CD4-positive, CD25-positive, alpha-beta regulatory T cell (primary cell): ENCODE measurements around the gene CASQ2. TPM values are rescaled to one million over a fixed set of nuclear protein-coding genes. Genes with fewer than 3 reads are reported as not detected.

ENCODE experiments used
- ATAC-seq, 2 donors: fragments of 150-1000 bp; cut with Tn5 transposase; one replicate each; pipeline ENCODE4 v1.10.0; 2021; ENCODE audit warnings: low read depth in 2 of 2, moderate number of reproducible peaks in 2 of 2, moderate library complexity in 1 of 2
- DNase-seq, 3 donors: peaks; one replicate each; pipeline versions ENCODE4 v3.0.0 to v3.0.0-alpha.2; 2012 to 2022; ENCODE audit warnings: mixed read lengths in 1 of 3
- H3K27ac ChIP-seq: one replicate; pipeline ENCODE4 v1.7.0; 2013; ENCODE audit warnings: mild to moderate bottlenecking, low read length; ENCODE audit not compliant: insufficient read depth, poor library complexity, severe bottlenecking
- H3K27me3 ChIP-seq: one replicate; pipeline ENCODE4 v1.7.0; 2013; ENCODE audit warnings: low read length; ENCODE audit not compliant: control insufficient read depth, insufficient read depth
- H3K36me3 ChIP-seq: one replicate; pipeline ENCODE4 v1.7.0; 2013; ENCODE audit warnings: mild to moderate bottlenecking, low read length, moderate library complexity; ENCODE audit not compliant: control insufficient read depth, insufficient read depth
- H3K4me1 ChIP-seq: 2 replicates; pipeline ENCODE4 v1.7.0; 2013; ENCODE audit warnings: mild to moderate bottlenecking, low read length; ENCODE audit not compliant: insufficient read depth, control insufficient read depth, poor library complexity, severe bottlenecking
- H3K4me3 ChIP-seq: one replicate; pipeline ENCODE4 v1.7.0; 2013; ENCODE audit warnings: low read depth, mild to moderate bottlenecking, low read length, moderate library complexity
- H3K9me3 ChIP-seq, 2 experiments: 1 replicate in 1 of 2; 2 replicates in 1 of 2; pipeline ENCODE4 v1.7.0; 2013; ENCODE audit warnings: low read length in 2 of 2, mild to moderate bottlenecking in 1 of 2, moderate library complexity in 1 of 2; ENCODE audit not compliant: control insufficient read depth in 2 of 2
- H3K27ac Mint-ChIP-seq, 3 donors: one replicate each; pipeline ENCODE4 v1.8.0; 2020 to 2022; ENCODE audit warnings: mild to moderate bottlenecking in 3 of 3, mixed read lengths in 3 of 3, moderate library complexity in 2 of 3
- H3K27me3 Mint-ChIP-seq: one replicate; pipeline ENCODE4 v1.8.0; 2022; ENCODE audit warnings: mild to moderate bottlenecking, mixed read lengths
- H3K36me3 Mint-ChIP-seq: one replicate; pipeline ENCODE4 v1.8.0; 2020; ENCODE audit warnings: mixed read lengths
- H3K4me1 Mint-ChIP-seq, 4 donors: one replicate each; pipeline ENCODE4 v1.8.0; 2020 to 2022; ENCODE audit warnings: mixed read lengths in 4 of 4, mild to moderate bottlenecking in 1 of 4
- H3K4me3 Mint-ChIP-seq, 4 donors: one replicate each; pipeline ENCODE4 v1.8.0; 2020 to 2022; ENCODE audit warnings: mild to moderate bottlenecking in 4 of 4, mixed read lengths in 4 of 4, moderate library complexity in 3 of 4
- H3K9me3 Mint-ChIP-seq, 7 donors: one replicate each; pipeline ENCODE4 v1.8.0; 2020 to 2022; ENCODE audit warnings: mixed read lengths in 7 of 7, mild to moderate bottlenecking in 3 of 7, moderate library complexity in 2 of 7
- polyA plus RNA-seq, 4 donors: library from polyadenylated mRNA; unstranded; fragments of 300-500 nt; fragmentation: Illumina TruSeq; gene quantifications; one replicate each; pipeline ENCODE4 v1.2.3, GENCODE V29; 2021
- total RNA-seq: library from RNA; stranded (reverse); gene quantifications from one replicate; pipeline ENCODE4 v1.2.3, GENCODE V29; 2022

CASQ2 gene
- total and polyA plus RNA-seq, 5 donors from 2014 or later = not detected

DNA sequence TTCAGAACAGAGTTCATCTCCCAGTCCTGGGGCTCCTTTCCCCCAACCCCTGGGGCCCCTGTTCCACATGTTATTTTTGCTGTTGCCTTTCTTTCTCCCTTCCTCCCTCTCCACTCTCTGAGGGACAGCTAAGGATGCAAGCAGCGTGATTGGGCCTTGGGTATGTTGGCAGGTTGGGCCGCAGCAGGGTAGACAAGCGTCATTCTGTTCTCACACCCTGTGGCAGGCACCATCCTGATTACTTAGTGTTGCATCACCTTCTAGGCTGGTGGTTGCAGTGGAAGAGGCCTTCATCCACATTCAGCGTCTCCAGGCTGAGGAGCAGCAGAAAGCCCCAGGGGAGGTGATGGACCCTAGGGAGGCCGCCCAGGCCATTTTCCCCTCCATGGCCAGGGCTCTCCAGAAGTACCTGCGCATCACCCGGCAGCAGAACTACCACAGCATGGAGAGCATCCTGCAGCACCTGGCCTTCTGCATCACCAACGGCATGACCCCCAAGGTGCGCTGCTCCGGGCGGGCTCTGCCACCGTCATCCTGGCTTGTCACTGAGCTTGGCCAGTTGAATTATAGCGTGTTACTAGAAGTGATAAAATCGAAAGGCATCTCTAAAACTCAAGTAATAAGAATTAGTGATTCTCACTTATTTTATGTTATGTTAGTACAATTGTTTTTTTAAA lies 83.3 kb downstream of the CASQ2 start:
- Histone ChIP-seq H3K4me3 (no peak overlapping the region), H3K27ac (no peak overlapping the region), H3K36me3 (peaks cover 3% of the 10 kb centered on the region), H3K9me3 (no peaks in the 10 kb centered on the region), H3K27me3 (no peaks in the 10 kb centered on the region), H3K4me1 (no peaks in the 10 kb centered on the region)
- H3K4me1 Mint-ChIP-seq = peaks cover 0 to 13% (median 0%) of the 10 kb centered on the region in 4 donors
- peaks cover 0 to 1% (median 0%) of the 10 kb centered on the region in 7 donors for H3K9me3 Mint-ChIP-seq
- ATAC-seq (no peak), DNase-seq (no peak)
- no peak overlapping the region for H3K4me3 Mint-ChIP-seq
- no peaks in the 10 kb centered on the region for H3K27me3 Mint-ChIP-seq
- no peak overlapping the region for H3K27ac Mint-ChIP-seq
- peaks cover 3% of the 10 kb centered on the region for H3K36me3 Mint-ChIP-seq

DNA sequence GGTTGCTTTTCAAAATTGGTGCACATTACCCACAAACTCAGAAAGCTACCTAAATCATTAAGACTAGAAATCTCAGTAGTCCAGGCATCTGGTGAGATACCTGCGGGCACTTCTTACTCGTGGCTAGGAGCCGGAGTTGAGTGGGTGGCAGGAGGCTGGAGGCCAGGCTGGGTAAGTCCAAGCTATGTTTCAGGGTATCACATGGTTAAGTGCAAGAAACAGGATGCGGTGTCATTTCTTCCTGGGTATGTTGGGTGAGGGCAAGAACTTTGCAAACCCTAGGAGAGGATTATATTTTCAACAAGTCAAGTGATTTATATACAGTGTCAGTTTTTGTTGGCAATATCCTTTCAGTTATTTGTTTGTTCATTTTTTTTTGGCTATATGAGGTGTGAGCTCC lies 85.7 kb downstream of the CASQ2 start:
- Mint-ChIP-seq H3K27ac (peak overlapping the region in 1 of 3 donors; percentile 48), H3K4me3 (no peak overlapping the region), H3K9me3 (peaks cover 0 to 1% (median 0%) of the 10 kb centered on the region in 7 donors), H3K36me3 (peaks cover 3% of the 10 kb centered on the region), H3K27me3 (no peaks in the 10 kb centered on the region), H3K4me1 (peaks cover 0 to 17% (median 0%) of the 10 kb centered on the region in 4 donors)
- Histone ChIP-seq H3K9me3 (no peaks in the 10 kb centered on the region), H3K27ac (no peak overlapping the region), H3K36me3 (peaks cover 3% of the 10 kb centered on the region), H3K4me1 (no peaks in the 10 kb centered on the region), H3K4me3 (no peak overlapping the region), H3K27me3 (no peaks in the 10 kb centered on the region)
- DNase-seq (peak in 1 of 3 donors; percentile 29), ATAC-seq (no peak)

GRCh38 chr1:115680730-115681111 lies 87.8 kb downstream of the CASQ2 start:
- H3K27ac ChIP-seq = no peak overlapping the region
- H3K4me1 Mint-ChIP-seq = peaks cover 0 to 21% (median 0%) of the 10 kb centered on the region in 4 donors
- DNase-seq = no peak
- H3K9me3 ChIP-seq = no peaks in the 10 kb centered on the region
- H3K27me3 Mint-ChIP-seq = no peaks in the 10 kb centered on the region
- peaks cover 3% of the 10 kb centered on the region for H3K36me3 Mint-ChIP-seq
- no peak overlapping the region for H3K4me3 Mint-ChIP-seq
- H3K4me1 ChIP-seq = no peaks in the 10 kb centered on the region
- H3K27me3 ChIP-seq = no peaks in the 10 kb centered on the region
- no peak for ATAC-seq
- H3K36me3 ChIP-seq = peaks cover 2% of the 10 kb centered on the region
- no peak overlapping the region for H3K4me3 ChIP-seq
- H3K27ac Mint-ChIP-seq = no peak overlapping the region
- peaks cover 0 to 1% (median 0%) of the 10 kb centered on the region in 7 donors for H3K9me3 Mint-ChIP-seq

DNA sequence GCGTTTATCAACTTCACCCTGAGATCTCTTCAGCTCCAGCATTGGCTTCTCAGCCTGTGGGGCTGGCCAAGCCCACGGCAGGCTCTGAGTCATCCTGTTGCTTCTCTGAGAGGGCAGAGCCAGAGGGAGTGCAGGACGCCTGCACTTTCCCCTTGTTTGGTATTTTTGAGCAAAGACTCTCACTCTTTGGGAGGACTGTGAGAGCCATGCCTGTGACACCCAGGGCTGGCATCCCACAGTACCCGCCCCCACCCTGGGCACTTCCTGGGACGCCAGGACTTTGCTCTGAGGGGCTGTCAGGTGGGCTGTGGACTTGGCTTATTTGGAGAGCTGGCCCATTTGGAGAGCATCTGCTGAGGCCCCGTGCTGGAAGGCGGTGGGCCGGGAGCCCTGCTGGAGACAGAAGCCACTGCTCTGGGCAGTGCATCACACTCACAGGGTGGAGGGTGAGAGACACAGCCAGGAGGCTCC lies 89.3 kb downstream of the CASQ2 start:
- Histone ChIP-seq H3K9me3 (no peaks in the 10 kb centered on the region), H3K4me1 (no peaks in the 10 kb centered on the region), H3K27me3 (no peaks in the 10 kb centered on the region), H3K4me3 (no peak overlapping the region), H3K36me3 (no peaks in the 10 kb centered on the region), H3K27ac (no peak overlapping the region)
- Mint-ChIP-seq H3K27me3 (no peaks in the 10 kb centered on the region), H3K27ac (no peak overlapping the region), H3K4me1 (peaks cover 0 to 21% (median 0%) of the 10 kb centered on the region in 4 donors), H3K9me3 (peaks cover 0 to 1% (median 0%) of the 10 kb centered on the region in 7 donors), H3K4me3 (no peak overlapping the region), H3K36me3 (peaks cover 3% of the 10 kb centered on the region)
- no peak for ATAC-seq
- no peak for DNase-seq

DNA sequence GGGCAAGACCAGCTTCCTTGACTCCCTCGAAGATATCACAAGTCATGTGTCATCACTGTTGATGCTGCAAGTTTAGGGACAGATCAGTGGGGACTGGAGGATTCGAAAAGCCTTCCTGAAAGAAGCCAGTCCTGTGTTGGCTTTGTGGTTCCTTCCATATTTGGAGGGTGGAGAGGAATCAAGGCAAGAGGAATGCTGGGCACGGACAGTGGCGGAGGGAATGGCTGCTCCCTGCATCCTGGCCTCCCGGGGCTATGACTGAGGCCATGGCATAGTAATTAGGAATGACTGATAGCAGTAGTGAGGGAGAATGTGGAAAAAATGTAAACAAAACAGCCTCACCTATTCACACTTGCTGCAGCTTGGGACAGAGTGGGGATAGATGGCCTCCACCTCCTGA lies 90.4 kb downstream of the CASQ2 start:
- no peaks in the 10 kb centered on the region for H3K36me3 ChIP-seq
- no peaks in the 10 kb centered on the region for H3K27me3 ChIP-seq
- no peak overlapping the region for H3K27ac ChIP-seq
- Mint-ChIP-seq H3K27ac (no peak overlapping the region), H3K4me1 (peaks cover 0 to 16% (median 0%) of the 10 kb centered on the region in 4 donors), H3K4me3 (no peak overlapping the region), H3K9me3 (no peaks in the 10 kb centered on the region), H3K36me3 (no peaks in the 10 kb centered on the region), H3K27me3 (no peaks in the 10 kb centered on the region)
- H3K4me1 ChIP-seq = no peaks in the 10 kb centered on the region
- H3K4me3 ChIP-seq = no peak overlapping the region
- DNase-seq (no peak), ATAC-seq (no peak)
- no peaks in the 10 kb centered on the region for H3K9me3 ChIP-seq

DNA sequence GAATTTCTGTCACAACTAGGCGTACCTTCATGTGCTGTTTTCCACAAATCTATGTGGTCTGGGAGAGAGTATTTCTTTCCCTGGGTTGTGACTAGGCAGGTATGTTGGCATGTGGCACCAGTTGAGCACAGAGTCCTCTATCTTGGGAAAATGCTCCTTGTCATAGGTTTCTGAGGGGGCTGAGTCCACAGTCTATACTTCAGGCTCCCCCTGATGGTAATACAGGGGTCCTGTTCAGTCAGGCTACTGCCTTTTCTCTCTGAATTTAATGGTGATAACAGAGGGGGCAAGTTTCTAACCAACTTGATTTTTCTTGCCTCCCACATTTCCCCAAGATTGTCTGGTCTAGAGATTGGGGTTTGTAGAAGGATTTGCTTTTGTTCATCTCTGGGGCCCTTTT lies 90.9 kb downstream of the CASQ2 start:
- Histone ChIP-seq H3K27ac (no peak overlapping the region), H3K27me3 (no peaks in the 10 kb centered on the region), H3K4me1 (no peaks in the 10 kb centered on the region), H3K9me3 (no peaks in the 10 kb centered on the region), H3K36me3 (no peaks in the 10 kb centered on the region), H3K4me3 (no peak overlapping the region)
- Mint-ChIP-seq H3K4me1 (peaks cover 0 to 11% (median 0%) of the 10 kb centered on the region in 4 donors), H3K27ac (no peak overlapping the region), H3K4me3 (no peak overlapping the region), H3K9me3 (no peaks in the 10 kb centered on the region), H3K27me3 (no peaks in the 10 kb centered on the region), H3K36me3 (no peaks in the 10 kb centered on the region)
- ATAC-seq (no peak), DNase-seq (no peak)

GRCh38 chr1:115677182-115677555 lies 91.3 kb downstream of the CASQ2 start:
- Mint-ChIP-seq H3K9me3 (no peaks in the 10 kb centered on the region), H3K4me3 (no peak overlapping the region), H3K4me1 (peaks cover 0 to 9% (median 0%) of the 10 kb centered on the region in 4 donors), H3K36me3 (no peaks in the 10 kb centered on the region), H3K27ac (no peak overlapping the region), H3K27me3 (no peaks in the 10 kb centered on the region)
- no peak overlapping the region for H3K4me3 ChIP-seq
- H3K36me3 ChIP-seq = no peaks in the 10 kb centered on the region
- H3K4me1 ChIP-seq = no peaks in the 10 kb centered on the region
- H3K27ac ChIP-seq = no peak overlapping the region
- ATAC-seq (no peak), DNase-seq (no peak)
- no peaks in the 10 kb centered on the region for H3K9me3 ChIP-seq
- H3K27me3 ChIP-seq = no peaks in the 10 kb centered on the region
